ENCODE results near the gene C2orf69.

GRCh38 chr2:199923924-199924323 lies 12.8 kb downstream of the C2orf69 start:
- TF ChIP-seq CTCF (conservative IDR thresholded peaks at IDR 0.05; ENCODE audit: low read depth in 2 of 2) (no peak), ZNF462 (CRISPR knock-in tag; IDR thresholded peaks at IDR 0.05) (no peak), POLR2AphosphoS5 (IDR thresholded peaks at IDR 0.05; ENCODE audit: low read depth) (no peak), EZH2phosphoT487 (IDR thresholded peaks at IDR 0.05; ENCODE audit: unreplicated experiment) (no peak), EZH2 (IDR thresholded peaks at IDR 0.05; ENCODE audit: low read depth, unreplicated experiment) (no peak)

All from GM23338 (cell line).